AG09319 (cell line): ENCODE data around the gene ZNF574.

Experiments used
- DNase-seq: peaks from one replicate; pipeline ENCODE4 v3.0.0-alpha.2; 2010; ENCODE audit warnings: low read depth; ENCODE audit errors: extremely low read depth
- CTCF ChIP-seq: IDR thresholded peaks from 2 replicates; pipeline ENCODE4 v1.5.1; 2011; ENCODE audit warnings: low read depth, mild to moderate bottlenecking, inconsistent platforms, low read length, moderate library complexity

ZNF574 gene

GRCh38 chr19:42113641-42114348 lies 37.8 kb downstream of the ZNF574 start:
- TF ChIP-seq CTCF = peak; percentile 32
- DNase-seq = peak; percentile 82

- DNase-seq = no peak
These were observed 38.4 kb downstream of the ZNF574 start for GRCh38 chr19:42114412-42114811.

GRCh38 chr19:42115219-42115618 lies 39.3 kb downstream of the ZNF574 start:
- no peak for DNase-seq
- TF ChIP-seq CTCF = no peak

More at GRCh38 chr19:42114412-42114811, 38.4 kb downstream of the ZNF574 start:
- no peak for TF ChIP-seq CTCF

GRCh38 chr19:42115705-42116104 lies 39.7 kb downstream of the ZNF574 start:
- TF ChIP-seq CTCF = no peak
- no peak for DNase-seq

- no peak for TF ChIP-seq CTCF
- no peak for DNase-seq
These were observed 40.5 kb downstream of the ZNF574 start for GRCh38 chr19:42116308-42117075.

- DNase-seq = no peak
- TF ChIP-seq CTCF = no peak
These were observed 41.1 kb downstream of the ZNF574 start for GRCh38 chr19:42117076-42117475.

- no peak for TF ChIP-seq CTCF
- DNase-seq = no peak
These were observed 44.5 kb downstream of the ZNF574 start for GRCh38 chr19:42120276-42120980.
